ENCODE results near the gene FALEC.

DNA sequence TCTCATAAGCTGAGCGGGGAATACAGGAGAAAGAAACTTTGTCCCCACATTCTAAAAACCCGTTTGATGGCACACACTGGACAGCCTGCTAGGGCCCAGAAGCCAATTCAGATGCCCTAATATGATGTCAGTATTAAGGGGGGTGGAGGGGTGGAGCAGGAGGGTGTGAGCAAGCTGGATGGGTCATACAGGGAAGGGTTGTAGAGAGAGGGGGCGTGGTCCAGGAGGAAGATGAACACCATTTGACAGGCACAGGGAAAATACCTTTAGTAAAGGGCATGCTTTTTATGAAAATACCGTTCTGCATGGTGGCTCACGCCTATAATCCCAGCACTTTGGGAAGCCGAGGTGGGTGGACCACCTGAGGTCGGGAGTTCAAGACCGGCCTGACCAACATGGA is 22.4 kb upstream of the FALEC start:
- TF ChIP-seq, protein P1, sequence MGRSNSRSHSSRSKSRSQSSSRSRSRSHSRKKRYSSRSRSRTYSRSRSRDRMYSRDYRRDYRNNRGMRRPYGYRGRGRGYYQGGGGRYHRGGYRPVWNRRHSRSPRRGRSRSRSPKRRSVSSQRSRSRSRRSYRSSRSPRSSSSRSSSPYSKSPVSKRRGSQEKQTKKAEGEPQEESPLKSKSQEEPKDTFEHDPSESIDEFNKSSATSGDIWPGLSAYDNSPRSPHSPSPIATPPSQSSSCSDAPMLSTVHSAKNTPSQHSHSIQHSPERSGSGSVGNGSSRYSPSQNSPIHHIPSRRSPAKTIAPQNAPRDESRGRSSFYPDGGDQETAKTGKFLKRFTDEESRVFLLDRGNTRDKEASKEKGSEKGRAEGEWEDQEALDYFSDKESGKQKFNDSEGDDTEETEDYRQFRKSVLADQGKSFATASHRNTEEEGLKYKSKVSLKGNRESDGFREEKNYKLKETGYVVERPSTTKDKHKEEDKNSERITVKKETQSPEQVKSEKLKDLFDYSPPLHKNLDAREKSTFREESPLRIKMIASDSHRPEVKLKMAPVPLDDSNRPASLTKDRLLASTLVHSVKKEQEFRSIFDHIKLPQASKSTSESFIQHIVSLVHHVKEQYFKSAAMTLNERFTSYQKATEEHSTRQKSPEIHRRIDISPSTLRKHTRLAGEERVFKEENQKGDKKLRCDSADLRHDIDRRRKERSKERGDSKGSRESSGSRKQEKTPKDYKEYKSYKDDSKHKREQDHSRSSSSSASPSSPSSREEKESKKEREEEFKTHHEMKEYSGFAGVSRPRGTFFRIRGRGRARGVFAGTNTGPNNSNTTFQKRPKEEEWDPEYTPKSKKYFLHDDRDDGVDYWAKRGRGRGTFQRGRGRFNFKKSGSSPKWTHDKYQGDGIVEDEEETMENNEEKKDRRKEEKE (IDR thresholded peaks at IDR 0.05; ENCODE audit: borderline replicate concordance in 1 of 2, control insufficient read depth in 1 of 2, low read depth in 2 of 2, low read length in 1 of 2), result no peak
- TF ChIP-seq KAT7 (CRISPR knock-in tag; IDR thresholded peaks at IDR 0.05; ENCODE audit: borderline replicate concordance) (no peak), NR2F6 (CRISPR knock-in tag; IDR thresholded peaks at IDR 0.05) (no peak), CTBP1 (IDR thresholded peaks at IDR 0.05; ENCODE audit: borderline replicate concordance) (no peak), SMARCC2 (IDR thresholded peaks at IDR 0.05; ENCODE audit: low read depth) (no peak), KAT2B (IDR thresholded peaks at IDR 0.05; ENCODE audit: low read depth, low read length) (no peak), HDAC1 (IDR thresholded peaks at IDR 0.05) (no peak), NR2C2 (CRISPR knock-in tag; IDR thresholded peaks at IDR 0.05) (no peak), NR2C2 (tag; IDR thresholded peaks at IDR 0.05) (no peak), TBL1XR1 (IDR thresholded peaks at IDR 0.05; ENCODE audit: low read length in 2 of 2) (no peak), NFIC (IDR thresholded peaks at IDR 0.05) (no peak), ARNT (IDR thresholded peaks at IDR 0.05) (no peak), MYBL2 (IDR thresholded peaks at IDR 0.05; ENCODE audit: low read depth) (no peak), MYBL2 (CRISPR knock-in tag; IDR thresholded peaks at IDR 0.05; ENCODE audit: borderline replicate concordance) (no peak)

Data from K562 (cell line).